ENCODE data around the gene B4GALT6.

DNA sequence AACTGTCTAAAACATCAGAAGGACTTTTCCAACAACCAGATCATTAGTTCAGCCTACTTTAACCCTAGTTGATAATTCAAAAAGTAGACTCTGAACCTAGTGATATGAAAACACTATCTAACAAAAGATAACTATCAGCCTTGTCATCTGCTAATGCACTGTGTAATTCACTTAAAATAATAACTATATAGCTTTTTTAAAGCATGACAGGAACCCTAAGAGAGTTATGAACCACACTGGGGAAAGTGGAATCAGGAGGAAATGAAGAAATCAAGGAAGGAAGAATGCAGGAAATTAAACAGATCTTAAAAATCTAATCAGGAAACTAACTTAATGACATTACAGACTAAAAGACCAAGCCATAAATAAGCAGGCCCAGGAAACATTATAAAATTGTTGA lies 9.0 kb downstream of the B4GALT6 start:
- TF ChIP-seq, protein P1, sequence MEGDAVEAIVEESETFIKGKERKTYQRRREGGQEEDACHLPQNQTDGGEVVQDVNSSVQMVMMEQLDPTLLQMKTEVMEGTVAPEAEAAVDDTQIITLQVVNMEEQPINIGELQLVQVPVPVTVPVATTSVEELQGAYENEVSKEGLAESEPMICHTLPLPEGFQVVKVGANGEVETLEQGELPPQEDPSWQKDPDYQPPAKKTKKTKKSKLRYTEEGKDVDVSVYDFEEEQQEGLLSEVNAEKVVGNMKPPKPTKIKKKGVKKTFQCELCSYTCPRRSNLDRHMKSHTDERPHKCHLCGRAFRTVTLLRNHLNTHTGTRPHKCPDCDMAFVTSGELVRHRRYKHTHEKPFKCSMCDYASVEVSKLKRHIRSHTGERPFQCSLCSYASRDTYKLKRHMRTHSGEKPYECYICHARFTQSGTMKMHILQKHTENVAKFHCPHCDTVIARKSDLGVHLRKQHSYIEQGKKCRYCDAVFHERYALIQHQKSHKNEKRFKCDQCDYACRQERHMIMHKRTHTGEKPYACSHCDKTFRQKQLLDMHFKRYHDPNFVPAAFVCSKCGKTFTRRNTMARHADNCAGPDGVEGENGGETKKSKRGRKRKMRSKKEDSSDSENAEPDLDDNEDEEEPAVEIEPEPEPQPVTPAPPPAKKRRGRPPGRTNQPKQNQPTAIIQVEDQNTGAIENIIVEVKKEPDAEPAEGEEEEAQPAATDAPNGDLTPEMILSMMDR (IDR thresholded peaks at IDR 0.05), result no peak
- no peak for TF ChIP-seq POLR2A (IDR thresholded peaks at IDR 0.05)

All from body of pancreas (tissue), 4 donors.